ENCODE data around the gene ZCCHC24. TPM values are rescaled to one million over a fixed set of nuclear protein-coding genes. Genes with fewer than 3 reads are reported as not detected.

ZCCHC24 gene
- total RNA-seq, 1 donor from 2014 or later = 1.3 TPM

GRCh38 chr10:79406683-79407422, 38.6 kb downstream of the ZCCHC24 start:
- intact Hi-C loops (cut with micrococcal nuclease) = no loop called here
- Mint-ChIP-seq H3K36me3 (ENCODE audit: low read depth) (no peaks in the 10 kb centered on the region), H3K9me3 (no peaks in the 10 kb centered on the region), H3K27ac (no peak overlapping the region), H3K4me1 (no peaks in the 10 kb centered on the region), H3K4me3 (no peak overlapping the region), H3K27me3 (no peaks in the 10 kb centered on the region)
- ChIA-PET POLR2A (no interaction called here), CTCF (no interaction called here)
- TF ChIP-seq, protein P1, sequence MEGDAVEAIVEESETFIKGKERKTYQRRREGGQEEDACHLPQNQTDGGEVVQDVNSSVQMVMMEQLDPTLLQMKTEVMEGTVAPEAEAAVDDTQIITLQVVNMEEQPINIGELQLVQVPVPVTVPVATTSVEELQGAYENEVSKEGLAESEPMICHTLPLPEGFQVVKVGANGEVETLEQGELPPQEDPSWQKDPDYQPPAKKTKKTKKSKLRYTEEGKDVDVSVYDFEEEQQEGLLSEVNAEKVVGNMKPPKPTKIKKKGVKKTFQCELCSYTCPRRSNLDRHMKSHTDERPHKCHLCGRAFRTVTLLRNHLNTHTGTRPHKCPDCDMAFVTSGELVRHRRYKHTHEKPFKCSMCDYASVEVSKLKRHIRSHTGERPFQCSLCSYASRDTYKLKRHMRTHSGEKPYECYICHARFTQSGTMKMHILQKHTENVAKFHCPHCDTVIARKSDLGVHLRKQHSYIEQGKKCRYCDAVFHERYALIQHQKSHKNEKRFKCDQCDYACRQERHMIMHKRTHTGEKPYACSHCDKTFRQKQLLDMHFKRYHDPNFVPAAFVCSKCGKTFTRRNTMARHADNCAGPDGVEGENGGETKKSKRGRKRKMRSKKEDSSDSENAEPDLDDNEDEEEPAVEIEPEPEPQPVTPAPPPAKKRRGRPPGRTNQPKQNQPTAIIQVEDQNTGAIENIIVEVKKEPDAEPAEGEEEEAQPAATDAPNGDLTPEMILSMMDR (IDR thresholded peaks at IDR 0.05) = no peak
- DNase-seq (no peak), ATAC-seq (ENCODE audit: low read depth) (no peak)

GRCh38 chr10:79405995-79406515, 39.4 kb downstream of the ZCCHC24 start:
- intact Hi-C loops (cut with micrococcal nuclease) = no loop called here
- ChIA-PET POLR2A (no interaction called here), CTCF (no interaction called here)
- DNase-seq (no peak), ATAC-seq (ENCODE audit: low read depth) (no peak)
- TF ChIP-seq, protein P1 (IDR thresholded peaks at IDR 0.05) = no peak
- no peak overlapping the region for H3K27ac Mint-ChIP-seq
- no peak overlapping the region for H3K4me3 Mint-ChIP-seq
- H3K9me3 Mint-ChIP-seq = no peaks in the 10 kb centered on the region
- no peaks in the 10 kb centered on the region for H3K27me3 Mint-ChIP-seq
- H3K4me1 Mint-ChIP-seq = no peaks in the 10 kb centered on the region
- no peaks in the 10 kb centered on the region for H3K36me3 Mint-ChIP-seq (ENCODE audit: low read depth)

GRCh38 chr10:79405221-79405994, 40.0 kb downstream of the ZCCHC24 start:
- no peak for DNase-seq
- Mint-ChIP-seq H3K27me3 (no peaks in the 10 kb centered on the region), H3K4me3 (no peak overlapping the region), H3K36me3 (ENCODE audit: low read depth) (no peaks in the 10 kb centered on the region), H3K9me3 (no peaks in the 10 kb centered on the region), H3K4me1 (no peaks in the 10 kb centered on the region), H3K27ac (no peak overlapping the region)
- POLR2A ChIA-PET = no interaction called here
- ATAC-seq (ENCODE audit: low read depth) = no peak
- intact Hi-C loops (cut with micrococcal nuclease) = no loop called here
- CTCF ChIA-PET = no interaction called here
- TF ChIP-seq, protein P1 (IDR thresholded peaks at IDR 0.05) = no peak

DNA sequence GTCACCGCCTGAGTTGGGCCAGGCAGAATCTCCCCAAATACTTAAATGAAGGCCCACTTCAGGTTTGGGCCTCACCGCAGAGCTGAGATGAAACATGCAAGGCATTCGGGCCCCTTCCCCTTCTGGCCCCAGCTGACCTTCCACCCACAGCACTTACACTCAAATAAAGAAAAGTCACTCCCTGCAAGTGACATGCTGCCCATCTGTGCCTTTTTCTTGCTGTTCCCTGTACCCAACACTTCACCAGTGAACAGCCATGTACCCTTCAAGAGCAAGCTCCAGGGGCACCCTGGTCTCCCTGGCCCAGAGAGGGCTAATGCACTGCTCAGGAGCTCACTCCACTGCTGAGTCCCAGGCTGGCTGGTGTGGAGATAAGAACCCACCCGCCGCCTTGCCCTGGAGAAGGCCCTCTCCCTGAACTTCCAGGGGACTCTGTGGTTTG, 40.7 kb downstream of the ZCCHC24 start:
- Mint-ChIP-seq H3K27ac (no peak overlapping the region), H3K4me1 (no peaks in the 10 kb centered on the region), H3K36me3 (ENCODE audit: low read depth) (no peaks in the 10 kb centered on the region), H3K27me3 (no peaks in the 10 kb centered on the region), H3K4me3 (no peak overlapping the region), H3K9me3 (no peaks in the 10 kb centered on the region)
- ChIA-PET CTCF (no interaction called here), POLR2A (no interaction called here)
- TF ChIP-seq, protein P1 (IDR thresholded peaks at IDR 0.05) = no peak
- intact Hi-C loops (cut with micrococcal nuclease) = no loop called here
- ATAC-seq (ENCODE audit: low read depth) (no peak), DNase-seq (no peak)

DNA sequence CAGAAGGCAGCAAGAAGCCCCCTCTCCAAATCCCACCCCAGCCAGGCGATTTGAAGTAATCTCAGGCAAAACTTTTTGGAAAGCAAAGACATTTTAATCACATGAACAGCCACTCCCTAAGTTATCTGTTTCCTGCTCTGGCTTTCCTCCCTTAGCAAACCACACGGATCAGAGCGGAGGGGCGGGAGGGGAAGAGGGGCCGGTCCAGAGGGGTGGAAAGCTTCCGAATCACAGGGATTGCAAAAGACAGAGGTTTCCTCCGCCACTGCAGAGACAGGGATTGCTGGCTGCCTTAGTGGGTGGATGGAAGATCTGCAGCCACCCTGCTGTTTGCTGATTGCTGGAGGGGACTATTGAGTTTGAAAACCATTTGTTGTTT, 41.2 kb downstream of the ZCCHC24 start:
- Mint-ChIP-seq H3K4me3 (no peak overlapping the region), H3K27ac (no peak overlapping the region), H3K27me3 (no peaks in the 10 kb centered on the region), H3K36me3 (ENCODE audit: low read depth) (no peaks in the 10 kb centered on the region), H3K9me3 (no peaks in the 10 kb centered on the region), H3K4me1 (no peaks in the 10 kb centered on the region)
- TF ChIP-seq, protein P1 (IDR thresholded peaks at IDR 0.05) = no peak
- ChIA-PET POLR2A (no interaction called here), CTCF (no interaction called here)
- intact Hi-C loops (cut with micrococcal nuclease) = no loop called here
- ATAC-seq (ENCODE audit: low read depth) = no peak
- DNase-seq = no peak
